Activated CD4-positive, alpha-beta memory T cell treated with anti-CD3 and anti-CD28 coated beads for 36 hours (primary cell): ENCODE measurements around the gene NPC2. TPM values are rescaled to one million over a fixed set of nuclear protein-coding genes. Genes with fewer than 3 reads are reported as not detected.
"Not testable (repeated sequence)": the region's sequence is repeated elsewhere in the genome, so short reads cannot be mapped to it uniquely, and the experiment has no call there.

Experiments used
- CTCF ChIA-PET: fragments of 350-600 bp; sonication (Branson Sonifier 250); formaldehyde crosslinking; loops from one replicate; lab custom pipeline; 2021; ENCODE audit warnings: antibody characterized with exemption, inconsistent platforms; lab: Charles Lee
- POLR2A ChIA-PET: fragments of 350-600 bp; sonication (Branson Sonifier 250); formaldehyde crosslinking; loops from one replicate; lab custom pipeline; 2021; ENCODE audit warnings: antibody characterized with exemption; lab: Charles Lee
- DNase-seq: peaks from one replicate; pipeline ENCODE4 v3.0.0-alpha.2; 2020
- H3K27ac Mint-ChIP-seq: one replicate; pipeline ENCODE4 v1.8.0; 2021; ENCODE audit warnings: mixed read lengths
- H3K27me3 Mint-ChIP-seq: one replicate; pipeline ENCODE4 v1.8.0; 2021; ENCODE audit warnings: mixed read lengths
- H3K36me3 Mint-ChIP-seq: one replicate; pipeline ENCODE4 v1.8.0; 2021; ENCODE audit warnings: mixed read lengths
- H3K4me1 Mint-ChIP-seq: one replicate; pipeline ENCODE4 v1.8.0; 2021; ENCODE audit warnings: low read depth, mixed read lengths
- H3K4me3 Mint-ChIP-seq: one replicate; pipeline ENCODE4 v1.8.0; 2021; ENCODE audit warnings: mild to moderate bottlenecking, mixed read lengths
- H3K9me3 Mint-ChIP-seq: one replicate; pipeline ENCODE4 v1.8.0; 2021; ENCODE audit warnings: mixed read lengths
- intact Hi-C: fragments of 100-400 bp; cut with micrococcal nuclease; formaldehyde crosslinking; loops from one replicate; pipeline ENCODE4 v1.15.1; 2023
- total RNA-seq, 2 experiments: library from RNA; stranded (reverse); gene quantifications; one replicate each; pipeline ENCODE4 v1.2.3, GENCODE V29; 2021

NPC2 gene
- 10 to 100 TPM; 44.6 to 46.3 TPM for total RNA-seq

DNA sequence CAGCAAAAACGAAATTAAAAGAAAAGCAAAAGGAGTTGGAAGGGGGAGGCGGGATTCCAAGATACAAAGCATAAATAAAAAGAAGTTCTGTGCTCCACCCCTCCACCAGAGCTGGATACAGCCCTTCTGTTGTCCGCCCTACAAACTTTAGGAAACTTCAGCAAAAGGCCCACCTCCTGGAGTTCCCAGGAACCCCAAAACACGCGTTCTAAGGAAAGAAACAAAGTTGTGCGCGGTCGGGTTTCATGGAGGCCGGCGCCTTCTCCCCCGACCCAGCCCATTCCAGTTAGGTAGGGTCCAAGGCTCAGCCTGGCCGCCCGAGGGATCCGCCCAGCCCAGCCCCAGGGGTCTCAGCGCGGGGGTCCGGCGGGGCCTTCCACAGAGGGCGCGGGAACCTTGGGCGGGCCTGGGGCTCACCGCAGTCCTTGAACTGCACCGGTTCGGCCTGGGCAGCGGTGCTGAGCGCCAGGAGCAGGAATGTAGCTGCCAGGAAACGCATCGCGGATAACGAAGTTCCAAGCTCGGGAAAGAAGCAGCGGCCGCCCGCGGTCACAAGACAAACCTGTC is at the start of gene NPC2:
TSS of gene NPC2 (minus strand) at position 530 of the 567 bp plus-strand sequence. CDS start at position 499, 31 bp downstream.
- no peak for DNase-seq
- H3K27ac Mint-ChIP-seq, result peak within 1 kb of the TSS; percentile 80
- intact Hi-C loops, result loop anchor here (1.0 to 5.0 kb wide), 9 partner anchors 92 to 754 kb away; partner anchors contain the start of genes ABCD4, ALDH6A1, AREL1 and FCF1
- H3K4me3 Mint-ChIP-seq, result peak within 1 kb of the TSS; percentile 87
- POLR2A ChIA-PET, result interaction anchor here (1.1 to 1.4 kb wide), 2 partner anchors 119 to 271 kb away, joined by 4 read pairs; partner anchors contain the start of genes LTBP2 and YLPM1
- CTCF ChIA-PET, result interaction anchor here (0.6 to 1.3 kb wide), 3 partner anchors 80 to 270 kb away, joined by 3 to 4 read pairs (median 3); partner anchors contain the start of gene YLPM1
- H3K27me3 Mint-ChIP-seq, result no peaks in the 10 kb centered on the region
- peaks cover 2% of the 10 kb centered on the region for H3K36me3 Mint-ChIP-seq
- H3K9me3 Mint-ChIP-seq, result no peaks in the 10 kb centered on the region
- H3K4me1 Mint-ChIP-seq, result peaks cover 21% of the 10 kb centered on the region

- no peaks in the 10 kb centered on the region for H3K4me1 Mint-ChIP-seq
- intact Hi-C loops, result no loop called here
- H3K36me3 Mint-ChIP-seq, result no peaks in the 10 kb centered on the region
- H3K4me3 Mint-ChIP-seq, result no peak overlapping the region
- CTCF ChIA-PET, result interaction anchor here (0.5 to 1.1 kb wide), 2 partner anchors 85 to 401 kb away, joined by 3 read pairs; no protein-coding TSS in a partner anchor
- POLR2A ChIA-PET, result no interaction called here
- no peak overlapping the region for H3K27ac Mint-ChIP-seq
- no peaks in the 10 kb centered on the region for H3K27me3 Mint-ChIP-seq
- no peaks in the 10 kb centered on the region for H3K9me3 Mint-ChIP-seq
- DNase-seq, result no peak
These were observed 49.1 kb upstream of the NPC2 start for GRCh38 chr14:74542056-74542685.

- H3K9me3 Mint-ChIP-seq, result no peaks in the 10 kb centered on the region
- H3K4me3 Mint-ChIP-seq, result no peak overlapping the region
- DNase-seq, result no peak
- ChIA-PET CTCF (no interaction called here), POLR2A (no interaction called here)
- no peaks in the 10 kb centered on the region for H3K36me3 Mint-ChIP-seq
- intact Hi-C loops, result no loop called here
- H3K4me1 Mint-ChIP-seq, result no peaks in the 10 kb centered on the region
- no peaks in the 10 kb centered on the region for H3K27me3 Mint-ChIP-seq
- no peak overlapping the region for H3K27ac Mint-ChIP-seq
These were observed 48.1 kb upstream of the NPC2 start for GRCh38 chr14:74541225-74541624.

DNA sequence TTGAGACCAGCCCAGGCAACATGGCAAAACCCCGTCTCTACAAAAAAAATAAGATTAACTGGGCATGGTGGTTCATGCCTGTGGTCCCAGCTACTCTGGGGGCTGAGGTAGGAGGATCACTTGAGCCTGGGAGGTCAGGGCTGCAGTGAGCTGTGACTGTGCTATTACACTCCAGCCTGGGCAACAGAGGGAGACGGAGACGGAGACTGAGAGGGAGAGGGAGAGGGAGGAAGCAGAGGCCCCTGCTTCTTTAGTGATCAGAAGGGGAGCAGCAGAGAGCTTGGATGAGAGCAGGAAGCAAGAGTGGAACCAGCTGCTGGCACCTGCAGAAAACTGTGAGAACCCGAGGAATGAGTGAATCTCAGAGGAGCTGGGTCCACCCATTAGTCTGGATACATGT is 46.4 kb upstream of the NPC2 start:
- no peak for DNase-seq
- no peaks in the 10 kb centered on the region for H3K36me3 Mint-ChIP-seq
- H3K9me3 Mint-ChIP-seq, result no peaks in the 10 kb centered on the region
- CTCF ChIA-PET, result no interaction called here
- POLR2A ChIA-PET, result no interaction called here
- no peak overlapping the region for H3K4me3 Mint-ChIP-seq
- H3K27me3 Mint-ChIP-seq, result no peaks in the 10 kb centered on the region
- intact Hi-C loops, result no loop called here
- no peaks in the 10 kb centered on the region for H3K4me1 Mint-ChIP-seq
- H3K27ac Mint-ChIP-seq, result no peak overlapping the region

DNA sequence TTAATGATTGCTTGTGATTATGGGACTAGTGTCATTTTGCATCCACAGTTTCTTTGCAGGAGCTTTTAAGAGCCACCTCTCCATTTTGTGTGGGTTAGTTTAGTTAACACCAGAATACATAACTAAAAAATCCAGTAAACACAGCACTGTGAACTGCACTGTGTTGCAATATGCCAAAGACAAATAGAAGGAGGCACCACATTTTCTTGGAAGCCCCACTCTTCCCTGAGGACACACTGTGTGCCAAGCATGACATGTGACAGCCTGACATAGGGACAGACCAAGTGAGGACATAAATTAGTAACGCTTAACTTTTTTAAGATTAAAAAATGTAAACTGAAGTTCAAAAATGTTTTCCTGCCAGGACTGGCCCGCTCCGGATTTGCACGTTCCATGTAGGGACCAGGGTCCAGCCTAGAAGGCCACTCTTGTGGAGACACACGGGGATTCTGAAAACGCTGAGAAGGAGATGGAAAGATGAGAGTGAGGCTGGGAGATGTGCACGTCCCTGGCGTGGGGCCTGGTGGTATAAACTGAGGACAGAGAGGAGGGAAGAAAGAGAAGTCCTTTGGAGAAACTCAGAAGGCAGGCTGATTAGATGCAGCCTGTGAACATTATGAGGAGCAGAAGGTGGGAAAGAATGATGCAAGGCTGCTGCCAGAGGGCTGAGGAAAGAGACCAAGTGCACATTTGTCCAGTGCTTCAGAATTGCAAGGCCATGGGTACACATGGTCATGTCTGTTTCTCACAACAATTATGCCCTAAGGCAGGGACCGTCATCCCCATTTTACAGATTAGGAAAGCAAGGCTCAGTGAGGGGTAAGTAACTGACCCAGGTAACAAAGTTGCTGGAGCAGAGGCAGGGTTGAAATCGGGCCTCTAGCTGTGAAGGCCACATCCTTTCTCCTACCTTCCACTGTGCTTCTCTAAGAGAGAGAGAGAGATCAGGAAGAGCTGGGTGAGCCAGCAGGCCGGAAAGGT is 45.6 kb upstream of the NPC2 start:
- no peaks in the 10 kb centered on the region for H3K9me3 Mint-ChIP-seq
- DNase-seq, result no peak
- no peaks in the 10 kb centered on the region for H3K36me3 Mint-ChIP-seq
- CTCF ChIA-PET, result no interaction called here
- no peak overlapping the region for H3K27ac Mint-ChIP-seq
- POLR2A ChIA-PET, result no interaction called here
- no peak overlapping the region for H3K4me3 Mint-ChIP-seq
- H3K27me3 Mint-ChIP-seq, result no peaks in the 10 kb centered on the region
- H3K4me1 Mint-ChIP-seq, result no peaks in the 10 kb centered on the region
- intact Hi-C loops, result no loop called here

- H3K4me1 Mint-ChIP-seq, CTCF ChIA-PET, H3K36me3 Mint-ChIP-seq, H3K9me3 Mint-ChIP-seq, H3K27ac Mint-ChIP-seq, H3K4me3 Mint-ChIP-seq, intact Hi-C loops, DNase-seq, POLR2A ChIA-PET, H3K27me3 Mint-ChIP-seq: not testable (repeated sequence)
These were observed 43.2 kb upstream of the NPC2 start for GRCh38 chr14:74536336-74536735.

GRCh38 chr14:74535756-74536325 is 42.7 kb upstream of the NPC2 start:
- CTCF ChIA-PET, result no interaction called here

GRCh38 chr14:74533576-74533975 is 40.5 kb upstream of the NPC2 start:
- DNase-seq, result no peak
- H3K4me3 Mint-ChIP-seq, result no peak overlapping the region
- no peak overlapping the region for H3K27ac Mint-ChIP-seq
- peaks cover 2% of the 10 kb centered on the region for H3K4me1 Mint-ChIP-seq
- ChIA-PET CTCF (no interaction called here), POLR2A (no interaction called here)
- no peaks in the 10 kb centered on the region for H3K9me3 Mint-ChIP-seq
- no peaks in the 10 kb centered on the region for H3K27me3 Mint-ChIP-seq
- no peaks in the 10 kb centered on the region for H3K36me3 Mint-ChIP-seq
- intact Hi-C loops, result no loop called here

More at GRCh38 chr14:74535756-74536325, 42.7 kb upstream of the NPC2 start:
- Mint-ChIP-seq H3K9me3 (no peaks in the 10 kb centered on the region), H3K36me3 (no peaks in the 10 kb centered on the region), H3K4me3 (no peak overlapping the region), H3K27me3 (no peaks in the 10 kb centered on the region), H3K27ac (no peak overlapping the region), H3K4me1 (peaks cover 2% of the 10 kb centered on the region)
- POLR2A ChIA-PET, result no interaction called here
- intact Hi-C loops, result no loop called here
- DNase-seq, result no peak

DNA sequence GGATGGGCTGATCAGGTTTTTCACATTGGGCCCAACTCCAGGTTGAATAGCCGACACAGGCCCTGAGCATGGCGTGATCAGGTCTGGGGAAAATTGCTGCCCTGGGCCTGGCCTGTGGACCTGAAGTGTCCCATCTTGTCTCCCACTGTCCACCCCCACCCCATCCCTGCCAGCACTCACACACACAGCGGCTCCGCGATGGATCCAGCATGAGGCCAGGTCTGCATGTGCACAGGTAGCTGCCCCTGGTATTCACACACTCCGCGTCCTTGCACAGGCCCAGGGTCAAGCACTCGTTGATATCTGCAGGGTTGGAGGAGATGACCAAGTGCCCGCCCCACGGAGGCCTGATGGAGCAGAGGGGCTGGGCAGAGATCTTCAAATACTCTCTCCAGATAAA is 39.1 kb upstream of the NPC2 start:
- H3K36me3 Mint-ChIP-seq, result no peaks in the 10 kb centered on the region
- no peak overlapping the region for H3K27ac Mint-ChIP-seq
- no peak overlapping the region for H3K4me3 Mint-ChIP-seq
- DNase-seq, result no peak
- H3K9me3 Mint-ChIP-seq, result no peaks in the 10 kb centered on the region
- peaks cover 2% of the 10 kb centered on the region for H3K4me1 Mint-ChIP-seq
- H3K27me3 Mint-ChIP-seq, result no peaks in the 10 kb centered on the region
- ChIA-PET POLR2A (no interaction called here), CTCF (interaction anchor here (1.4 kb wide), 1 partner anchor 80 kb away, joined by 3 read pairs; no protein-coding TSS in a partner anchor)
- intact Hi-C loops, result no loop called here

- H3K27me3 Mint-ChIP-seq, result no peaks in the 10 kb centered on the region
- H3K4me1 Mint-ChIP-seq, result peaks cover 2% of the 10 kb centered on the region
- H3K36me3 Mint-ChIP-seq, result no peaks in the 10 kb centered on the region
- H3K27ac Mint-ChIP-seq, result no peak overlapping the region
- ChIA-PET CTCF (interaction anchor here (0.6 kb wide), 1 partner anchor 76 kb away, joined by 4 read pairs; no protein-coding TSS in a partner anchor), POLR2A (no interaction called here)
- intact Hi-C loops, result no loop called here
- no peaks in the 10 kb centered on the region for H3K9me3 Mint-ChIP-seq
- no peak overlapping the region for H3K4me3 Mint-ChIP-seq
- DNase-seq, result peak; percentile 24
These were observed 38.4 kb upstream of the NPC2 start for GRCh38 chr14:74531467-74531866.

DNA sequence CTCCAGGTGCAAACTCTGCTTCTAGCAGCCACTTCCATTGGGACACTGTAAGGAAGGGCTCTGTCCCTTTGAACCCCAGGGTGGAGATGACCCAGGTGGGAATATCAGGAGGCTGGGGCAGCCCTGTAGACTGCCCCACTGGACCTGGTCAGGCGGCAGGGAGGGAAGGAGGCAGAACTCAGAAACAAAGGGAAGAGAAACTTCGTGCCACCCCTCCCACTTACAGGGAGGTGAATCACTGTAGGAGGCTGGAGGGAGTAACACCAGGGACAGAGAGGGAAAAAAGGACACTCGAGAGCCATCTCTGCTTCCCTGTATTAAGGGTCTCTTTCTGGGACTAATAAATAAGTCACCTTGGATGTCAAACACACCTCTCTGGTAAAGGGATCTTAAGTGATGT is 37.9 kb upstream of the NPC2 start:
- Mint-ChIP-seq H3K27ac (no peak overlapping the region), H3K36me3 (no peaks in the 10 kb centered on the region), H3K9me3 (no peaks in the 10 kb centered on the region), H3K4me1 (peaks cover 2% of the 10 kb centered on the region), H3K4me3 (no peak overlapping the region), H3K27me3 (no peaks in the 10 kb centered on the region)
- POLR2A ChIA-PET, result no interaction called here
- CTCF ChIA-PET, result interaction anchor here (0.6 kb wide), 1 partner anchor 76 kb away, joined by 4 read pairs; no protein-coding TSS in a partner anchor
- intact Hi-C loops, result no loop called here
- DNase-seq, result no peak
